T follicular helper cell (primary cell): Measurements from ENCODE around the gene PRKN.

Experiments
- DNase-seq: peaks from one replicate; pipeline ENCODE4 v3.0.0-alpha.2; 2020; ENCODE audit warnings: low read depth

Gene PRKN

DNA sequence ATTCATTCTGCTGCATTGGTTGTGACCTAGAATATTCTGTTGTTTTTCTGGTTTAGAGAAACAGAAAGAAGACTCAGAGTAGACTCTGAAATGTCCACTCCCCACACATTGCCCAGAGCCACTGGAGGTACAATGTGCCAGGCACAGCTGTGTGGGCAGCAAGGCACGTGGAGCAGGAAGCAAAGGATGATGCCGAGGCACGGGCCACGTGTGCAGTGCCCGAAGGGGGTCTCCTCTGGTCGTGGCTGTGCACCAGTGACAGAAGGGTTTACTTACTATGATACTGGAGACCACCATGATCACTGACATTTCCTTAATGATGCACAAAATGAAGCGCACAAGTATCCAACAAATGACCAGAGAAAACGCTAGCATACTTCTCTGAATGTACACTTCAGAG is 488.9 kb downstream of the PRKN start:
- DNase-seq = no peak

DNA sequence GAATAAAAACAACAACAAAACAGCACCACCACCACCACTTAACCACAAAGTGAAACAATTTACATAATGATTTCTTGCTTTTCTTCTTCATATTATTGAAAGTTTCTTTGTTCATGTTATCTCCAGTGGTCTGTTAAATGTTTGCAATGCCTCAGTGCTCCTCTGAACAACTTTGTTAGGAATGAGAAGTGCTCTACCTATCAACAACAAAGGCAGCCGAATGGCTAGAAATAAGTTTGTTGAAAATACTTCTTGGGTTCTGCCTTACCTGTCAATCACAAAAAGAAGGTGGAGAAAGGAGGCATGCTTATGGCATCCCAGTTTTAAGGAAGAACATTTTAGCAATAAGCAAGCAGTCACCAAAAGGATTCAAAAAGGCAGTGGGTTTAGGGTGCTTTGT is 490.2 kb downstream of the PRKN start:
- no peak for DNase-seq

DNA sequence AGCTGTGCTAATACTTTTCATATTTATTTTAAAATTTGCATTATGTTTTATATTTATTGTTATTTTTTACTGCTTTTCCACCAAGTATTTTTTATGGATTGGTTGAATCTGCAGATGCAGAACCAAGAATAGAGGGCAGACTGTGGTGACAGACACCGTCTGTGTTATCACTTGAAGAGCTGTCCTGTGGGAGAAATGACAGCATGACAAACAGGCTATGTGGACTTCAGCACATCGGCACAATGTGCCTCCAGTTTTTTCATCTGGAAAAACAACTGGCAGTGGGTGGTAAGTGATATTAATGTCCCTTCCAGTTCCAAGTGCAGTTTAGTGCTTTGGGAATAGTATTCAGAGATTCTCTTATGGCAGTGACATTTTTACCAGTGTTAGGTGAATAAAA is 492.9 kb downstream of the PRKN start:
- DNase-seq = no peak

- DNase-seq = no peak
These were observed 497.3 kb downstream of the PRKN start for GRCh38 chr6:162230147-162230752.

DNA sequence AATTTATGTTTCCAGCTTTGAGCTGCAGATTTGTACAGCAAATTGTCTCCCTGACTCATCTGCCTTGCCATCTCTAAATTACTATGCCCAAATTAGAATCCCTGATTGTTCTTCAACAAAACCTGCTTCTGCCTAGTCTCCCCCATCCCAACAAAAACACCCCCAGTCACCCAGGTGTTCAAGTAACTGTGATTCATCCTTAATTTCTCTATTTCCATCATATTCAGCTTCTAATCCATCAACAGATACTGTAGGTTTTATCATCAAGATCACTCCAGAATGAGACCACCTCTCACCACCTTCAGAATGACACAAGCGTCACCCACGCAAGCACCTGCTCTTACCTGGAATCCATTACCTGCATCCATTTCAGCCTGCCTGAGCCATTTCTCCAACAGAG is 498.5 kb downstream of the PRKN start:
- no peak for DNase-seq

- no peak for DNase-seq
These were observed 500.8 kb downstream of the PRKN start for GRCh38 chr6:162226803-162227202.

- no peak for DNase-seq
These were observed 505.0 kb downstream of the PRKN start for GRCh38 chr6:162222521-162222920.

- DNase-seq = no peak
These were observed 506.7 kb downstream of the PRKN start for GRCh38 chr6:162220876-162221275.

GRCh38 chr6:162219266-162219665 is 508.3 kb downstream of the PRKN start:
- no peak for DNase-seq

DNA sequence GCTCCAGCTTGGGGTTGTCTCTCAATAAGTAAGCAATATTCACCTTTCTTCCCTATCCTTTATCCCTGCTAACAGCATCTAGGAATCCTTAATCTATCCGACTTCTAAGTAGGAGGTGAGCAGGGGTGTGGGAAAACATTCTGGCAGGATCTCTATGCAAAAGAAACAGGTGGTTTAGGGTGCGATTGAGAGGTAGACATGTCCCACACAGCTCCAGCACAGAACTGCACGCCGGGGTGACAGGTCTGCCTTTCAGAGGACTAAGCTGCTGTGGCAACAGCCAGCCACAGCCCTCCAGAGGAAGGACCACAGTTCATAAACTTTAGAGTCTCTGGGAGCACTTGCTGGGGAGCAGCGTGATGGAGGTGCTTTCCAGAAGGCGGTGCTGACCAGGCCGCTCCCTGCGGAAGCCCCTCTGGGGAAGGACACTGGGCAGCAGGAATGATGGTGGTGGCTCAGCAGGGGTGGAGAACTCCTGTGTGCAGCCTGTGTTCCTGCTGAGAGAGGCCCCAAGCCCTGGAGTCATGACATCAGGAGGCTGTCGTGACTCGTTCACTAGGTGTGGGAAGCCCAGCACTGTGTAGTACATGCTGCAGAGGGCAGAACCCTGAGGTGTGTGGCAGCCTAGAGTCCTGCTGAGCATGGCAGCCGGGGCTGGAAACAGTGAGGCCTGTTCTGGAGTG is 509.6 kb downstream of the PRKN start:
- DNase-seq = no peak

DNA sequence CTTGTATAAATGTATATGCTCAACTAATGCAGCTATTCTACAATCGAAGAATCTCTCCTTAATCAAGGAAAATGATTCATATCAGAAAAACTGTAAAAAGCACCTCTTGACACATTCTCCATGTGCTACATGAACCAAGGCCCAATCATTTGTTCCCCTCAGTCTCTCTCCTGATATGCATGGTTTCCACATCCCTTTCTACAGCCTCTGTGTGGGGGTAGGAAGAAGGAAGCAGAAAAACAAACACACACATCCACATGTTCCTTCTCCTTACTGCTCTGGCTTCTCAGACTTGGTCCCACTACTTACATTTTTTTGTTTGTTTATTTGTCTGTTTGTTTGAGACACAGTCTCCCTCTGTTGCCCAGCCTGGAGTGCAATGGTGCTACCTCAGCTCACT is 510.5 kb downstream of the PRKN start:
- no peak for DNase-seq

DNA sequence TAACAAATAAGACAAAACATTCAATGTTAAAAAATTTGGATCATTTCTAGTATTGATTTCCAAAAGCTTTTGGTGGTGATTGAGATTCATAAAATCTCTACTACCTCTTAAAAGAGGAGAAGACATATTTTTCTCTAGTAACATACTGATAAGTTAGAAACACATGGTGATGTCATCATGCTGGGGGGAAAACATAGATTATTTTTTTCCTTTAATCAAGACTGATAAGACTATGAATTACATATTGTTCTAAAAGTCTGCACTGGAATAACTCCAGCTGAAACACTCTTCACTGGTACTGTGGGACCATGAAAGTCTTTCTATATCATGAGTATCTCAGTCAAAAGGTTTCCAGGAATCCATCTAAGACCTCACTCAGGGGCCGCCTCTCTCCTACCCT is 515.8 kb downstream of the PRKN start:
- DNase-seq = no peak

GRCh38 chr6:162211022-162211421 is 516.5 kb downstream of the PRKN start:
- DNase-seq = no peak

GRCh38 chr6:162203287-162203686 is 524.3 kb downstream of the PRKN start:
- no peak for DNase-seq

GRCh38 chr6:162200945-162201690 is 526.4 kb downstream of the PRKN start:
- DNase-seq = no peak

- DNase-seq = no peak
These were observed 527.5 kb downstream of the PRKN start for GRCh38 chr6:162200041-162200440.

DNA sequence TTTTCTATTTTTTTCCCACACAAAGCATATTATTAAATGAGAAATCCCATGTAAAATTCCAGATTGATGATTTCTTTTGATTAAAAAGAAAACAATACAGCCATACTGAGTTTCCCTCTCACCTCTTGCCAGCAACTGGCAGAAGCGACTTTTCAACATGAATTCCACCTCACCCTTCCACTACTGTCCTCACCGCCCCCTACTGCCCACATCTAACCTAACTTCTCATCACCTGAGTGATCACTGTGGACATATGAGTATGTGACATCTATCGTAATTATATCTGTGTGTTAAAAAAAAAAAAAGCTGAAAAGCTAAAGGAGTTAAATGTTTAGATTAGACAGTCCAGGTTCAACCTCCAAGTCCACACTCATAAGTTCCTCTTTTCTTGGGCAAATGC is 528.6 kb downstream of the PRKN start:
- no peak for DNase-seq

DNA sequence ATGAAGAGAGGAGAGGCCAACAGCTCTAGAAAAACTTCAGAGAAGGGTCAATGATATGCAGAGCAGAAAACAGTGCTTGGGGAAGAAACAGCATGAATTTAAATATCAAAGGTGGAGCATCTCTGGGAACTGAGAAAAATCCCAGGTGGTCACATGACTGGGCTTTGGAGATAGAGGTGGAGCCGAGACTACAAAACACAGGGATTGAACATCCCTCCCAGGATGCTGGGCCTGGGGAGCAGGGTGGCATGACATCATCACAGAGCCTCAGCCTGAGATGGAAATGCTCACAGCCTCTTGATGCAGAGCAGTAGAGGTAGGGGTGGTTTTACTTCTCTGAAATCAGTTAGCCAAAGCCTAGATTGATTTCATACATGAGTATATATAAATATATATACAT is 529.5 kb downstream of the PRKN start:
- no peak for DNase-seq

DNA sequence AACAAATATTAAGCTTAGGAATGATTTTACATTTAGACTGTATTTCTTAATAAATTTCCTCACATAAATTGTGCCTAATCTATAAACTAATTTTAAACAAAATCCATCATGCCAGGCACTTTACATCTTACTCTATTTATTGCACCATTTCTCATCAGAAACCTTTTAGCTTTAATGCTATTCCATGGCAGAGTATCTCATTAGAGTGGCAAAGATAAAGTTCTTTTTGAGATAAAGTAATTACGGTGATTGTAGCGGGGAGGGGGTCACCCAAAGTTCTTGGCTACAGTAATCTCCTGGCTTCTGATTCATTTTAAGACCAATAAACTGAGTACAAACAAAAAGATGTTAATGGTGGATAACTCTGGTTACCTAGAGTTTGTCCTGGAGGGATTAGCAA is 532.1 kb downstream of the PRKN start:
- DNase-seq = no peak

- no peak for DNase-seq
These were observed 536.6 kb downstream of the PRKN start for GRCh38 chr6:162190981-162191380.

- DNase-seq = no peak
These were observed 540.2 kb downstream of the PRKN start for GRCh38 chr6:162187168-162187935.

- DNase-seq = no peak
These were observed 543.1 kb downstream of the PRKN start for GRCh38 chr6:162184465-162184864.
